ENCODE results near the gene PGAP3. TPM values are rescaled to one million over a fixed set of nuclear protein-coding genes. Genes with fewer than 3 reads are reported as not detected.

PGAP3 gene
- total RNA-seq, 1 experiment from 2014 or later: 29.0 TPM

DNA sequence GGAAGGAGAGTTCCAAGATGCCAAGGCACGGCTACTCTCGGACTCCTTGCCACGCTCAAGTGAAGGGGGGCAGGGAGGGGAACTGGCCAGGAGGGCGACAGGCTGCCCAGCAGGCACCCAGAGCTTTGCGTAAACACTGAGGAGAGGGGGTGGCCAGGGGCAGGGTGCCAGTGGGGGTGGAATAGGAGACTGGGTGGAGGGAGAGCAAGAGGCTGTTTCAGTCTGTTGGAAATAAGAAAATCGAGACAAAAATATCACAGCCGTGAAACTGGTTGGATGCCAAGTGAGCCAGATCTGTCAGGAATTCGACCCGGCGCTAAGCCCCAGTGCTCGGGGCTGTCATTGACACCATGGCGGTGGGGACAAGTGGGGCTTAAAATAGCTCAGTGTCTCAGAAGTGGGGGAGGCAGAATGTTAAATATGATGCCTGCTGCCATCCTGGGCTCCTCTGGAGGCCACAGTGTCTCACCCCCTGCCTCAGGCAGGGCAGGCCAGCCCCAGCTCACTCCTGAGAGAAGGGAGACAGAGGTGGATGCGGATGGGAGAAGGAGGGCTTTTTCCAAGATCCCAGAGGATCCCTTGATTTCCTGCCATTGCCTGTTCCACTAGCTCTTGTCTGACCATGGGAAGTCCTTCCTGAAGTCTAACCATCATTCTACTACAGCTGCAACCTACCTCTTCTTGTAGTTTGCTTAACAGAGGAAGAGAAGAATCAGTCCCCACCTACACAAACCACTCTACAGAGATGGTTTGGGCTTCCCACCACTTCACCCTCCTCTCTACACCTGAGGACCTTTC lies 10.1 kb downstream of the PGAP3 start:
- Mint-ChIP-seq H3K36me3 (ENCODE audit: insufficient read depth in 1 of 3, low read depth in 3 of 3) (peaks cover 3 to 18% (median 8%) of the 10 kb centered on the region in 3 experiments; a peak in 6 of 7 replicates), H3K27ac (peak overlapping the region in 2 of 3 experiments; percentile 48 to 79; a peak in 3 of 7 replicates), H3K27me3 (ENCODE audit: low read depth) (peaks cover 5% of the 10 kb centered on the region), H3K9me3 (no peaks in the 10 kb centered on the region), H3K4me1 (peaks cover 26 to 28% of the 10 kb centered on the region in 2 experiments), H3K4me3 (no peak overlapping the region; a peak in 1 of 5 replicates)
- H3K79me1 ChIP-seq (ENCODE audit: insufficient read depth, low read depth, low read length, poor library complexity, severe bottlenecking): no peaks in the 10 kb centered on the region
- no peak overlapping the region for H3K4me2 ChIP-seq (ENCODE audit: insufficient read depth, insufficient read length, low read length)
- H3K56ac ChIP-seq (ENCODE audit: insufficient read length, low read depth, low read length): no peak overlapping the region
- H3K4me1 ChIP-seq (ENCODE audit: insufficient read depth, low read length): no peaks in the 10 kb centered on the region
- H2AK5ac ChIP-seq (ENCODE audit: insufficient read length, low read length): no peak overlapping the region
- no peak overlapping the region for H2BK15ac ChIP-seq (ENCODE audit: low read depth, low read length)
- no peak overlapping the region for H3K14ac ChIP-seq (ENCODE audit: insufficient read depth, low read length)
- H2BK120ac ChIP-seq (ENCODE audit: low read depth, low read length, poor library complexity, severe bottlenecking): no peak overlapping the region
- H3K9ac ChIP-seq (ENCODE audit: extremely low read depth, insufficient read length, low read length): no peak overlapping the region
- H2BK5ac ChIP-seq (ENCODE audit: insufficient read length, low read length): no peak overlapping the region
- no peaks in the 10 kb centered on the region for H3K9me3 ChIP-seq (ENCODE audit: control insufficient read depth, low read depth, low read length)
- no CpG with 5 or more reads among the region's 13 CpGs for WGBS (ENCODE audit: extremely low coverage, insufficient read length, low lambda C conversion rate)
- H2BK20ac ChIP-seq (ENCODE audit: low read depth, low read length, poor library complexity, severe bottlenecking): no peak overlapping the region
- no peak overlapping the region for H2BK12ac ChIP-seq (ENCODE audit: insufficient read length, low read depth, low read length)
- no peak for DNase-seq
- H4K91ac ChIP-seq (ENCODE audit: insufficient read length, low read depth, low read length): no peak overlapping the region
- H3K27me3 ChIP-seq (ENCODE audit: insufficient read depth, low read length): no peaks in the 10 kb centered on the region
- no peak overlapping the region for H3T11ph ChIP-seq (ENCODE audit: low read length)
- H3K4ac ChIP-seq (ENCODE audit: low read depth, low read length): no peak overlapping the region
- H4K8ac ChIP-seq (replicated peaks; ENCODE audit: insufficient read length, low read depth, low read length): no peak overlapping the region
- H3K27ac ChIP-seq (ENCODE audit: insufficient read length, low read depth, low read length): no peak overlapping the region
- no peak overlapping the region for H4K5ac ChIP-seq (ENCODE audit: insufficient read length, low read depth, low read length)
- no peaks in the 10 kb centered on the region for H4K20me1 ChIP-seq (ENCODE audit: control insufficient read depth, insufficient read depth, insufficient read length)
- H3K23me2 ChIP-seq (ENCODE audit: insufficient read length, low read depth, low read length, poor library complexity, severe bottlenecking): no peaks in the 10 kb centered on the region
- H3K79me2 ChIP-seq (ENCODE audit: insufficient read depth, low read length): no peaks in the 10 kb centered on the region
- no peak overlapping the region for H3K18ac ChIP-seq (ENCODE audit: insufficient read length, low read depth, low read length)
- H2AFZ ChIP-seq (ENCODE audit: low read length): no peak overlapping the region
- no peak overlapping the region for H3K23ac ChIP-seq (ENCODE audit: insufficient read length, low read depth, low read length)
- TF ChIP-seq, protein P1, sequence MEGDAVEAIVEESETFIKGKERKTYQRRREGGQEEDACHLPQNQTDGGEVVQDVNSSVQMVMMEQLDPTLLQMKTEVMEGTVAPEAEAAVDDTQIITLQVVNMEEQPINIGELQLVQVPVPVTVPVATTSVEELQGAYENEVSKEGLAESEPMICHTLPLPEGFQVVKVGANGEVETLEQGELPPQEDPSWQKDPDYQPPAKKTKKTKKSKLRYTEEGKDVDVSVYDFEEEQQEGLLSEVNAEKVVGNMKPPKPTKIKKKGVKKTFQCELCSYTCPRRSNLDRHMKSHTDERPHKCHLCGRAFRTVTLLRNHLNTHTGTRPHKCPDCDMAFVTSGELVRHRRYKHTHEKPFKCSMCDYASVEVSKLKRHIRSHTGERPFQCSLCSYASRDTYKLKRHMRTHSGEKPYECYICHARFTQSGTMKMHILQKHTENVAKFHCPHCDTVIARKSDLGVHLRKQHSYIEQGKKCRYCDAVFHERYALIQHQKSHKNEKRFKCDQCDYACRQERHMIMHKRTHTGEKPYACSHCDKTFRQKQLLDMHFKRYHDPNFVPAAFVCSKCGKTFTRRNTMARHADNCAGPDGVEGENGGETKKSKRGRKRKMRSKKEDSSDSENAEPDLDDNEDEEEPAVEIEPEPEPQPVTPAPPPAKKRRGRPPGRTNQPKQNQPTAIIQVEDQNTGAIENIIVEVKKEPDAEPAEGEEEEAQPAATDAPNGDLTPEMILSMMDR (conservative IDR thresholded peaks at IDR 0.05): no peak
